Mesenchymal stem cell (in vitro differentiated cells and primary cell): ENCODE results near the gene URM1.

Source experiments
- DNase-seq: peaks from one replicate; pipeline ENCODE4 v3.0.0-alpha.2; 2013
- H2AFZ ChIP-seq: one replicate; pipeline ENCODE4 v1.6.1; 2013; ENCODE audit warnings: low read depth, mild to moderate bottlenecking, control low read depth, inconsistent platforms, low read length, moderate library complexity
- H2AK5ac ChIP-seq: 2 replicates; pipeline ENCODE4 v1.6.1; 2013; ENCODE audit warnings: low read length, moderate library complexity, mild to moderate bottlenecking, inconsistent platforms; ENCODE audit not compliant: severe bottlenecking
- H2BK120ac ChIP-seq: one replicate; pipeline ENCODE4 v1.6.1; 2013; ENCODE audit warnings: low read depth, mild to moderate bottlenecking, inconsistent platforms, low read length, moderate library complexity
- H2BK12ac ChIP-seq, 2 experiments: one replicate each; pipeline ENCODE4 v1.6.1; 2013; ENCODE audit warnings: inconsistent platforms in 2 of 2, low read length in 2 of 2, mild to moderate bottlenecking in 2 of 2, moderate library complexity in 2 of 2, control low read depth in 1 of 2
- H2BK15ac ChIP-seq: one replicate; pipeline ENCODE4 v1.6.1; 2013; ENCODE audit warnings: mild to moderate bottlenecking, low read depth, inconsistent platforms; ENCODE audit not compliant: poor library complexity, severe bottlenecking
- H2BK5ac ChIP-seq: 2 replicates; pipeline ENCODE4 v1.6.1; 2013; ENCODE audit warnings: low read depth, mild to moderate bottlenecking, low read length, control low read depth, inconsistent platforms; ENCODE audit not compliant: poor library complexity, severe bottlenecking
- H3K14ac ChIP-seq, 2 experiments: one replicate each; pipeline ENCODE4 v1.6.1; 2013; ENCODE audit warnings: inconsistent platforms in 2 of 2, low read length in 2 of 2, control low read depth in 1 of 2, mild to moderate bottlenecking in 1 of 2, moderate library complexity in 1 of 2
- H3K18ac ChIP-seq, 2 experiments: one replicate each; pipeline ENCODE4 v1.6.1; 2013; ENCODE audit warnings: inconsistent platforms in 2 of 2, low read length in 2 of 2, control low read depth in 1 of 2, low read depth in 1 of 2, mild to moderate bottlenecking in 1 of 2
- H3K23ac ChIP-seq, 2 experiments: one replicate each; pipeline ENCODE4 v1.6.1; 2013; ENCODE audit warnings: inconsistent platforms in 2 of 2, low read length in 2 of 2, mild to moderate bottlenecking in 2 of 2, moderate library complexity in 2 of 2, control low read depth in 1 of 2
- H3K27ac ChIP-seq: 2 replicates; pipeline ENCODE4 v1.5.1; 2013; ENCODE audit warnings: mild to moderate bottlenecking, moderate library complexity, low read length, control low read depth, inconsistent platforms; ENCODE audit not compliant: poor library complexity, severe bottlenecking
- H3K27me3 ChIP-seq, 2 experiments: 2 replicates each; pipeline versions ENCODE4 v1.6.1 to v1.7.0; 2013; ENCODE audit warnings: low read length in 2 of 2, mild to moderate bottlenecking in 2 of 2, moderate library complexity in 2 of 2, control low read depth in 1 of 2, inconsistent platforms in 1 of 2; ENCODE audit not compliant: control insufficient read depth in 1 of 2, insufficient read depth in 1 of 2
- H3K36me3 ChIP-seq, 2 experiments: 2 replicates each; pipeline versions ENCODE4 v1.6.1 to v1.7.0; 2013; ENCODE audit warnings: low read length in 2 of 2, control low read depth in 1 of 2, inconsistent platforms in 1 of 2, low read depth in 1 of 2, mild to moderate bottlenecking in 1 of 2; ENCODE audit not compliant: insufficient read depth in 2 of 2, control insufficient read depth in 1 of 2
- H3K4ac ChIP-seq, 2 experiments: one replicate each; pipeline ENCODE4 v1.6.1; 2013; ENCODE audit warnings: inconsistent platforms in 2 of 2, low read length in 2 of 2, mild to moderate bottlenecking in 2 of 2, moderate library complexity in 2 of 2, control low read depth in 1 of 2, low read depth in 1 of 2
- H3K4me1 ChIP-seq: 2 replicates; pipeline ENCODE4 v1.6.1; 2013; ENCODE audit warnings: low read depth, low read length, control low read depth; ENCODE audit not compliant: control insufficient read depth, insufficient read depth
- H3K4me2 ChIP-seq: 2 replicates; pipeline ENCODE4 v1.6.1; 2013; ENCODE audit warnings: low read length, mild to moderate bottlenecking, inconsistent platforms; ENCODE audit not compliant: poor library complexity, severe bottlenecking
- H3K4me3 ChIP-seq, 2 experiments: 2 replicates each; pipeline versions ENCODE4 v1.5.1 to v1.7.0; 2013; ENCODE audit warnings: low read length in 2 of 2, mild to moderate bottlenecking in 2 of 2, control low read depth in 1 of 2, low read depth in 1 of 2; ENCODE audit not compliant: insufficient read depth in 1 of 2
- H3K79me1 ChIP-seq: replicated peaks from 2 replicates; pipeline ENCODE4 v1.6.1; 2013; ENCODE audit warnings: mild to moderate bottlenecking, control low read depth, low read length, inconsistent platforms; ENCODE audit not compliant: poor library complexity, severe bottlenecking
- H3K9ac ChIP-seq: 2 replicates; pipeline ENCODE4 v1.7.0; 2013; ENCODE audit warnings: mild to moderate bottlenecking, low read length, moderate library complexity
- H3K9me3 ChIP-seq: 2 replicates; pipeline ENCODE4 v1.7.0; 2013; ENCODE audit warnings: mild to moderate bottlenecking, low read length; ENCODE audit not compliant: control insufficient read depth
- H4K8ac ChIP-seq: one replicate; pipeline ENCODE4 v1.6.1; 2013; ENCODE audit warnings: inconsistent platforms, mild to moderate bottlenecking, low read length, moderate library complexity
- H4K91ac ChIP-seq: one replicate; pipeline ENCODE4 v1.6.1; 2013; ENCODE audit warnings: mild to moderate bottlenecking, low read length, inconsistent platforms
- WGBS: methylation state at CpG from one replicate; pipeline ENCODE4 v1.1.7; 2013; ENCODE audit warnings: mixed read lengths; 5-methylcytosine and 5-hydroxymethylcytosine counted together

The URM1 gene

DNA sequence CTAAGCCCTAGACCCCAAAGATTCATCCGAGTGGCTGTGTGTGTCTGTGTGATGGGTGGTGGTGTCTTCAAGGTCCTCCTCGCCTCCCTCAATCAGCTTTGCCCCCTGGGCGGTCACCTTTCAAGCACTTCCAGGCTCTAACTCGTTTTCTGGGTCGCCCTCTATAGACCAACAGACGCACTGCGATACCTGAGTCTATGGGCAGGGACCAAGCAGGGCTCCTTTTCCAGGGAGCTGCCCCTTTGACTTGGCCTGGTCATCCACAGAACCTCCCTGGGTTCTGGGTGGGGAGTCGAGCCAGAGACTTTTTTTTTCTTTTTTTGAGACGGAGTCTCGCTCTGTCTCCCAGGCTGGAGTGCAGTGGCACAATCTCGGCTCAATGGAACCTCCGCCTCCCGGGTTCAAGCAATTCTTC, 29.7 kb upstream of the URM1 start:
- peaks cover 33 to 38% of the 10 kb centered on the region in 2 experiments for H3K36me3 ChIP-seq
- no peak overlapping the region for H2BK15ac ChIP-seq
- no peak overlapping the region for H2BK12ac ChIP-seq
- H3K23ac ChIP-seq = no peak overlapping the region
- 32% methylated on average over 11 of the region's 13 CpGs for WGBS
- H2BK5ac ChIP-seq = no peak overlapping the region
- no peak overlapping the region for H3K27ac ChIP-seq
- no peak overlapping the region for H4K8ac ChIP-seq
- H3K9ac ChIP-seq = peak overlapping the region; percentile 88
- no peak overlapping the region for H2AFZ ChIP-seq
- no peak overlapping the region for H2AK5ac ChIP-seq
- H2BK120ac ChIP-seq = no peak overlapping the region
- peaks cover 20% of the 10 kb centered on the region for H3K79me1 ChIP-seq
- no peak overlapping the region for H3K4ac ChIP-seq
- H3K14ac ChIP-seq = no peak overlapping the region
- peaks cover 6% of the 10 kb centered on the region for H3K4me1 ChIP-seq
- H3K4me2 ChIP-seq = peak overlapping the region; percentile 94
- H3K27me3 ChIP-seq = no peaks in the 10 kb centered on the region
- H3K18ac ChIP-seq = no peak overlapping the region
- no peak overlapping the region for H4K91ac ChIP-seq
- peak overlapping the region in 1 of 2 experiments; percentile 89 for H3K4me3 ChIP-seq
- peak; percentile 78 for DNase-seq
- H3K9me3 ChIP-seq = no peaks in the 10 kb centered on the region

- 98% methylated on average over 8 of the region's 8 CpGs for WGBS
Observed at GRCh38 chr9:128342971-128343680, 28.0 kb upstream of the URM1 start.

DNA sequence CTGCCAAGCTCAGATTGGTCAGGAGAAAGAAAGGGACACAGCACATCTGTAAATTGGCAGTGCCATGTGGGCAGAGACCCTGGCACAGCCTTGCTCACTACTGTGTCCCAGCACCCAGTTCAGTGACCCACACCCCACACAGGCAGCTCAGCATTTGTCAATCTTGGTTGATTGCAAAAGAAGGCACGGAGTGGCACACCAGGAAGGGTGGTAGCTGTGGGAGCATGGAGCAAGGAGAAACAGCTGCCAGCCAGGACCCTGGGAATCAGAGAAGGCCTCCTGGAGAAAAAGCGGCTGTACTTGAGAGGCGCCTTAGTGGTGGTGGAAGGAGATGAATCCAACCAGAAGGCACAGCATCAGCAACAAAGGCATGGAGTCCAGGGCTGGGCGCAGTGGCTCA, 27.3 kb upstream of the URM1 start:
- Histone ChIP-seq H4K91ac (no peak overlapping the region), H3K23ac (no peak overlapping the region), H3K4ac (no peak overlapping the region), H2BK15ac (no peak overlapping the region), H3K27me3 (no peaks in the 10 kb centered on the region), H3K79me1 (peaks cover 23% of the 10 kb centered on the region), H2AFZ (no peak overlapping the region), H3K18ac (no peak overlapping the region), H2BK120ac (no peak overlapping the region), H4K8ac (no peak overlapping the region), H3K4me1 (peaks cover 6% of the 10 kb centered on the region), H3K27ac (no peak overlapping the region), H2AK5ac (no peak overlapping the region), H2BK12ac (no peak overlapping the region), H3K36me3 (peaks cover 52 to 59% of the 10 kb centered on the region in 2 experiments), H3K14ac (no peak overlapping the region), H3K4me3 (no peak overlapping the region), H3K4me2 (no peak overlapping the region), H3K9ac (no peak overlapping the region), H3K9me3 (no peaks in the 10 kb centered on the region), H2BK5ac (no peak overlapping the region)
- WGBS = 97% methylated on average over 4 of the region's 4 CpGs
- no peak for DNase-seq

More at GRCh38 chr9:128342971-128343680, 28.0 kb upstream of the URM1 start:
- no peak overlapping the region for H3K9ac ChIP-seq
- no peak overlapping the region for H4K8ac ChIP-seq
- no peak overlapping the region for H3K4me2 ChIP-seq
- H3K79me1 ChIP-seq = peaks cover 23% of the 10 kb centered on the region
- H3K4me1 ChIP-seq = peaks cover 6% of the 10 kb centered on the region
- H2BK5ac ChIP-seq = no peak overlapping the region
- H2BK12ac ChIP-seq = no peak overlapping the region
- H3K4ac ChIP-seq = no peak overlapping the region
- no peak overlapping the region for H2AK5ac ChIP-seq
- no peaks in the 10 kb centered on the region for H3K9me3 ChIP-seq
- no peaks in the 10 kb centered on the region for H3K27me3 ChIP-seq
- H3K18ac ChIP-seq = no peak overlapping the region
- no peak overlapping the region for H3K23ac ChIP-seq
- no peak overlapping the region for H2AFZ ChIP-seq
- H3K36me3 ChIP-seq = peaks cover 45 to 52% of the 10 kb centered on the region in 2 experiments
- H3K14ac ChIP-seq = no peak overlapping the region
- H2BK15ac ChIP-seq = no peak overlapping the region
- no peak for DNase-seq
- H2BK120ac ChIP-seq = no peak overlapping the region
- no peak overlapping the region for H4K91ac ChIP-seq
- no peak overlapping the region for H3K4me3 ChIP-seq
- no peak overlapping the region for H3K27ac ChIP-seq

DNA sequence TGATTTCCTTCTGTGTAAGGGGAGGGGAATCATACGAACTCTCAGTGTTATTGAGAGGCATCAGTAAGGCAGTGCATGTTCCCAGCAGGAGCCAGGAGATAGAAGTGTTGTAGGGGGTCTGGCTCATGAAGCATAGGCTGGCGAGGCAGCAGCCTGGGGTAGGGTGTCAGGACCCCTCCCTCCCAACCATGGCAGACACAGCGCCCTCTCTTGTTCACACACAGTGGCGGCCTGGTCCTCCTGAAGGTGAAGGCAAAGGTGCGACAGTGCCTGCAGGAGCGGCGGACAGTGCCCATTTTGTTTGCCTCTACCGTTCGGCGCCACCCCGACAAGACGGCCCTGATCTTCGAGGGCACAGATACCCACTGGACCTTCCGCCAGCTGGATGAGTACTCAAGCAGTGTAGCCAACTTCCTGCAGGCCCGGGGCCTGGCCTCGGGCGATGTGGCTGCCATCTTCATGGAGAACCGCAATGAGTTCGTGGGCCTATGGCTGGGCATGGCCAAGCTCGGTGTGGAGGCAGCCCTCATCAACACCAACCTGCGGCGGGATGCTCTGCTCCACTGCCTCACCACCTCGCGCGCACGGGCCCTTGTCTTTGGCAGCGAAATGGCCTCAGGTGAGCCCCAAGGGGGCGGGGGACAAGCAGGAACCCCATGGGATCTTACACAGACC, 26.1 kb upstream of the URM1 start:
- Histone ChIP-seq H2BK5ac (no peak overlapping the region), H2AK5ac (no peak overlapping the region), H3K4me2 (no peak overlapping the region), H3K23ac (no peak overlapping the region), H3K9me3 (no peaks in the 10 kb centered on the region), H3K18ac (no peak overlapping the region), H3K36me3 (peaks cover 64 to 70% of the 10 kb centered on the region in 2 experiments), H3K9ac (no peak overlapping the region), H2BK120ac (no peak overlapping the region), H4K91ac (no peak overlapping the region), H2BK12ac (no peak overlapping the region), H3K27me3 (no peaks in the 10 kb centered on the region), H3K79me1 (peaks cover 23% of the 10 kb centered on the region), H3K14ac (no peak overlapping the region), H3K27ac (no peak overlapping the region), H2BK15ac (no peak overlapping the region), H3K4me3 (no peak overlapping the region), H3K4me1 (peaks cover 6% of the 10 kb centered on the region), H3K4ac (no peak overlapping the region), H4K8ac (no peak overlapping the region), H2AFZ (no peak overlapping the region)
- 96% methylated on average over 25 of the region's 28 CpGs for WGBS
- no peak for DNase-seq
